CD14-positive monocyte (primary cell): Measurements from ENCODE around the gene CTDSPL. TPM values are rescaled to one million over a fixed set of nuclear protein-coding genes. Genes with fewer than 3 reads are reported as not detected.

Experiments
- DNase-seq, 3 donors: peaks; one replicate each; pipeline ENCODE4 v3.0.0-alpha.2; 2011 to 2022
- H2AFZ ChIP-seq: 2 replicates; pipeline ENCODE4 v1.6.0; 2012; ENCODE audit warnings: mild to moderate bottlenecking, low read depth, low read length, inconsistent platforms; ENCODE audit not compliant: insufficient read depth, poor library complexity, severe bottlenecking
- H3K27ac ChIP-seq, 2 donors: 1 replicate in 1 of 2; 2 replicates in 1 of 2; pipeline ENCODE4 v1.5.1; 2012 to 2013; ENCODE audit warnings: low read length in 2 of 2, control low read depth in 1 of 2, inconsistent platforms in 1 of 2, low read depth in 1 of 2, mild to moderate bottlenecking in 1 of 2
- H3K27me3 ChIP-seq, 2 donors: one replicate each; pipeline versions ENCODE4 v1.6.0 to v1.6.1; 2011 to 2013; ENCODE audit warnings: low read length in 2 of 2; ENCODE audit not compliant: control insufficient read depth in 2 of 2, insufficient read depth in 2 of 2
- H3K36me3 ChIP-seq, 2 donors: replicated peaks in 1 of 2; 1 replicate in 1 of 2; 2 replicates in 1 of 2; pipeline versions ENCODE4 v1.5.1 to v1.6.1; 2012 to 2013; ENCODE audit warnings: low read length in 2 of 2, control low read depth in 1 of 2, inconsistent platforms in 1 of 2, mild to moderate bottlenecking in 1 of 2; ENCODE audit not compliant: insufficient read depth in 2 of 2, control insufficient read depth in 1 of 2
- H3K4me1 ChIP-seq, 2 donors: 1 replicate in 1 of 2; 2 replicates in 1 of 2; pipeline versions ENCODE4 v1.5.1 to v1.6.1; 2012 to 2013; ENCODE audit warnings: low read length in 2 of 2, control low read depth in 1 of 2, inconsistent platforms in 1 of 2, mild to moderate bottlenecking in 1 of 2, moderate library complexity in 1 of 2; ENCODE audit not compliant: insufficient read depth in 2 of 2, control insufficient read depth in 1 of 2
- H3K4me2 ChIP-seq: replicated peaks from 2 replicates; pipeline ENCODE3; 2012; ENCODE audit warnings: low read length, moderate library complexity, mild to moderate bottlenecking; ENCODE audit not compliant: poor library complexity, severe bottlenecking; ENCODE audit errors: extremely low read depth
- H3K4me3 ChIP-seq, 3 experiments: fragments of 200-600 bp in 1 of 3; sonication (generic) in 1 of 3; replicated peaks in 1 of 3; 1 replicate in 2 of 3; 2 replicates in 1 of 3; pipeline ENCODE4 v1.5.1; 2011 to 2013; ENCODE audit warnings: low read length in 3 of 3, mild to moderate bottlenecking in 3 of 3, control low read depth in 2 of 3, low read depth in 2 of 3, inconsistent platforms in 1 of 3, moderate library complexity in 1 of 3
- H3K79me2 ChIP-seq: 2 replicates; pipeline ENCODE4 v1.6.0; 2012; ENCODE audit warnings: mild to moderate bottlenecking, control low read depth, inconsistent platforms, low read length, moderate library complexity; ENCODE audit not compliant: insufficient read depth
- H3K9ac ChIP-seq: 2 replicates; pipeline ENCODE4 v1.6.0; 2017; ENCODE audit warnings: low read length, mild to moderate bottlenecking; ENCODE audit not compliant: insufficient read depth, poor library complexity, severe bottlenecking
- H3K9me3 ChIP-seq, 2 donors: replicated peaks in 1 of 2; 1 replicate in 1 of 2; 2 replicates in 1 of 2; pipeline versions ENCODE4 v1.5.1 to v1.6.1; 2012 to 2013; ENCODE audit warnings: low read length in 2 of 2, control low read depth in 1 of 2; ENCODE audit not compliant: control insufficient read depth in 1 of 2, insufficient read depth in 1 of 2
- H4K20me1 ChIP-seq: 2 replicates; pipeline ENCODE4 v1.6.0; 2012; ENCODE audit warnings: mild to moderate bottlenecking, low read length, control low read depth, moderate library complexity; ENCODE audit not compliant: insufficient read depth
- H3K27ac Mint-ChIP-seq, 7 donors: one replicate each; pipeline ENCODE4 v1.8.0; 2020; ENCODE audit warnings: mild to moderate bottlenecking in 7 of 7, mixed read lengths in 7 of 7, moderate library complexity in 6 of 7, inconsistent platforms in 2 of 7
- H3K27me3 Mint-ChIP-seq, 3 donors: one replicate each; pipeline ENCODE4 v1.8.0; 2021 to 2022; ENCODE audit warnings: low read depth in 3 of 3, mild to moderate bottlenecking in 3 of 3, mixed read lengths in 3 of 3, moderate library complexity in 3 of 3, inconsistent platforms in 1 of 3
- H3K36me3 Mint-ChIP-seq, 2 donors: one replicate each; pipeline ENCODE4 v1.8.0; 2020; ENCODE audit warnings: mixed read lengths in 2 of 2, inconsistent platforms in 1 of 2, mild to moderate bottlenecking in 1 of 2
- H3K4me1 Mint-ChIP-seq: one replicate; pipeline ENCODE4 v1.8.0; 2020; ENCODE audit warnings: mild to moderate bottlenecking, mixed read lengths
- H3K4me3 Mint-ChIP-seq, 2 donors: one replicate each; pipeline ENCODE4 v1.8.0; 2020; ENCODE audit warnings: mild to moderate bottlenecking in 2 of 2, mixed read lengths in 2 of 2, moderate library complexity in 1 of 2
- H3K9me3 Mint-ChIP-seq, 7 donors: one replicate each; pipeline ENCODE4 v1.8.0; 2020 to 2022; ENCODE audit warnings: mixed read lengths in 7 of 7, mild to moderate bottlenecking in 6 of 7, moderate library complexity in 6 of 7, inconsistent platforms in 2 of 7
- WGBS: methylation state at CpG from one replicate; pipeline ENCODE4 v1.1.5; 2013; ENCODE audit warnings: missing lambda C conversion rate; ENCODE audit not compliant: insufficient coverage; 5-methylcytosine and 5-hydroxymethylcytosine counted together
- intact Hi-C, 2 donors: fragments of 100-400 bp; cut with micrococcal nuclease; formaldehyde crosslinking; loops; one replicate each; pipeline versions ENCODE4 v1.15.0 to v1.15.1; 2023
- polyA plus RNA-seq, 3 donors: library from polyadenylated mRNA; depleted of rRNA in 1 of 3; unstranded in 2 of 3; stranded (reverse) in 1 of 3; fragments of 300-500 nt in 2 of 3; fragments of >200 nt in 1 of 3; fragmentation: Illumina TruSeq in 2 of 3; gene quantifications; 1 replicate in 2 of 3; 2 replicates in 1 of 3; pipeline ENCODE4 v1.2.3, GENCODE V29; 2012 to 2021
- TF ChIP-seq, protein P1 (sequence below): fragments of 200-600 bp; IDR thresholded peaks from one replicate; pipeline ENCODE4 v1.8.0; 2022; ENCODE audit warnings: antibody characterized with exemption, mild to moderate bottlenecking

Gene CTDSPL
- polyA plus RNA-seq, 3 donors, result 0.15 to 0.69 (median 0.33) TPM

DNA sequence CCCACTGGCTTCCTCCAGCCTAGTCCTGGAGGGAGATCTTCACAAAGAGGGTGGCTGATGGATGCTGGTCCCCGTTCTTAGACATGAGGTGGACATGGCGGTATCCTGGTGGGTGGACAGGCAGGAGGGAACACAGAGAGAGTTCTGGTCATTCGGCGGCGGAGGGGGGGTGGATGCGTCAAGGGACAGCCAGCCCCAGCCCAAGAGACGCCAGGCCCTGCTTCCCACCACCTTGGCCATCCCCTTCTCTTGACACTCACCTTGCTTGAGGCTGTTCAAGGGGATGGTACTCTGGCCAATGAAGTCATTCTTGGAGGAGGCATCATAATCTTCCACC lies 146.0 kb downstream of the CTDSPL start:
- Histone ChIP-seq H3K79me2 (no peaks in the 10 kb centered on the region), H3K27me3 (no peaks in the 10 kb centered on the region), H3K4me2 (no peak overlapping the region), H3K36me3 (peaks cover 48 to 61% of the 10 kb centered on the region in 2 donors), H4K20me1 (no peaks in the 10 kb centered on the region), H3K27ac (no peak overlapping the region), H3K9me3 (no peaks in the 10 kb centered on the region), H3K4me1 (peaks cover 7 to 22% of the 10 kb centered on the region in 2 donors), H3K9ac (no peak overlapping the region), H3K4me3 (no peak overlapping the region), H2AFZ (no peak overlapping the region)
- WGBS, result 93% methylated on average over 3 of the region's 7 CpGs
- intact Hi-C loops, result no loop called here
- DNase-seq, result no peak
- H3K4me3 Mint-ChIP-seq, result no peak overlapping the region
- H3K27me3 Mint-ChIP-seq, result peaks cover 0 to 2% (median 2%) of the 10 kb centered on the region in 3 donors
- no peaks in the 10 kb centered on the region for H3K9me3 Mint-ChIP-seq
- peaks cover 25% of the 10 kb centered on the region for H3K4me1 Mint-ChIP-seq
- TF ChIP-seq, protein P1, sequence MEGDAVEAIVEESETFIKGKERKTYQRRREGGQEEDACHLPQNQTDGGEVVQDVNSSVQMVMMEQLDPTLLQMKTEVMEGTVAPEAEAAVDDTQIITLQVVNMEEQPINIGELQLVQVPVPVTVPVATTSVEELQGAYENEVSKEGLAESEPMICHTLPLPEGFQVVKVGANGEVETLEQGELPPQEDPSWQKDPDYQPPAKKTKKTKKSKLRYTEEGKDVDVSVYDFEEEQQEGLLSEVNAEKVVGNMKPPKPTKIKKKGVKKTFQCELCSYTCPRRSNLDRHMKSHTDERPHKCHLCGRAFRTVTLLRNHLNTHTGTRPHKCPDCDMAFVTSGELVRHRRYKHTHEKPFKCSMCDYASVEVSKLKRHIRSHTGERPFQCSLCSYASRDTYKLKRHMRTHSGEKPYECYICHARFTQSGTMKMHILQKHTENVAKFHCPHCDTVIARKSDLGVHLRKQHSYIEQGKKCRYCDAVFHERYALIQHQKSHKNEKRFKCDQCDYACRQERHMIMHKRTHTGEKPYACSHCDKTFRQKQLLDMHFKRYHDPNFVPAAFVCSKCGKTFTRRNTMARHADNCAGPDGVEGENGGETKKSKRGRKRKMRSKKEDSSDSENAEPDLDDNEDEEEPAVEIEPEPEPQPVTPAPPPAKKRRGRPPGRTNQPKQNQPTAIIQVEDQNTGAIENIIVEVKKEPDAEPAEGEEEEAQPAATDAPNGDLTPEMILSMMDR, result no peak
- peaks cover 43 to 61% of the 10 kb centered on the region in 2 donors for H3K36me3 Mint-ChIP-seq
- H3K27ac Mint-ChIP-seq, result no peak overlapping the region

DNA sequence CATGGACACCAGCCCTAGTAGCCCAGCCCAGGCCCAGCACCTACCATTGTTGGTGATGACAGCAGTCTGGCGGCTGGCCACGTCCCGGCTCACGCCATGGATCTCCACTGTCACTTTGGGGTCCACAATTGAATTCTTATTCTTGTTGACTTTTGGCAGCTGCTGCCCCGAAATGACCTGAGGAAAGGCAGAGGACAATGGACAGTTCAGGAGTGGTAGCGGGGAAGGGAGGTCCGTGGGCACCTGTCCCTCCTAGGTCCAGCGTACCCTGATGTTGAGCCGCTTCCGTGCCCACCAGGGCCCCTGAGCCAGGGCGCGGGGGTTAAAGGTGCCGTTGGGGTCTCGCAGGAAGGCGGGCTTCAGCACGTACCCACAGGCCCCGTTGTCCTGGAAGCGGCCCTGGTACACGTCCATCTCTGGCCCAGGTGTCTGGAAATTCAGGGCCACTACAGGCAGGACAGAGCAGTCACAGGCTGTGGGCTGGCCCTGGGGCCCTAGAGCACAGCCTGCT lies 146.6 kb downstream of the CTDSPL start:
- Mint-ChIP-seq H3K4me3 (no peak overlapping the region), H3K4me1 (peaks cover 22% of the 10 kb centered on the region), H3K27ac (peak overlapping the region in 1 of 7 donors; percentile 42), H3K36me3 (peaks cover 40 to 57% of the 10 kb centered on the region in 2 donors), H3K9me3 (no peaks in the 10 kb centered on the region), H3K27me3 (peaks cover 0 to 3% (median 2%) of the 10 kb centered on the region in 3 donors)
- no peaks in the 10 kb centered on the region for H3K79me2 ChIP-seq
- H3K4me2 ChIP-seq, result no peak overlapping the region
- H2AFZ ChIP-seq, result no peak overlapping the region
- H3K27me3 ChIP-seq, result no peaks in the 10 kb centered on the region
- H3K4me3 ChIP-seq, result no peak overlapping the region
- DNase-seq, result no peak
- H3K9ac ChIP-seq, result no peak overlapping the region
- H4K20me1 ChIP-seq, result no peaks in the 10 kb centered on the region
- intact Hi-C loops, result no loop called here
- WGBS, result 97% methylated on average over 19 of the region's 19 CpGs
- peaks cover 7 to 22% of the 10 kb centered on the region in 2 donors for H3K4me1 ChIP-seq
- H3K36me3 ChIP-seq, result peaks cover 43 to 56% of the 10 kb centered on the region in 2 donors
- TF ChIP-seq, protein P1, result no peak
- no peaks in the 10 kb centered on the region for H3K9me3 ChIP-seq
- H3K27ac ChIP-seq, result no peak overlapping the region
